GM19395 (cell line): ENCODE results near the gene BBS7.

Experiments
- ATAC-seq: cut with Tn5 transposase; IDR thresholded peaks from one replicate; pipeline ENCODE4 v1.9.1; 2021; ENCODE audit warnings: mild to moderate bottlenecking, moderate library complexity; ENCODE audit not compliant: unreplicated experiment

Gene BBS7

GRCh38 chr4:121827853-121828252 is 42.4 kb downstream of the BBS7 start:
- ATAC-seq, result no peak

DNA sequence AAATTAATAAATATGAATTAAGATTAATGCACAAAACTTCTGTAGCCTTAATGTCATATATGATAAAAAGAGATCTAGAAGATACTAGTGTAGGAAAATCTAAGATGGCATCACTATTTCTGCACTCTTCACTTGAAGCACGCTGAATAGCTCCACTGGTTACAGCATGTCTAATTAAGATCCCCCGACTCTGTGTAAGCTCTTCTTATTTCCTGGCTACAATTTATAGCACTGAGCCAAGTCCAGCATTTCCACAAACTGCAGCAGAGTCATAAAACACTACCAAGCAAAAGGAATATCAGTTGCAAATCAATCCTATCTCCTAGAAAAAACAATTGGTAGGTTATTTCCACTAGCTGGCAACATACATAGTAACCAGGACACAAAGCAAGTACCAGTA is 45.3 kb downstream of the BBS7 start:
- ATAC-seq, result no peak

DNA sequence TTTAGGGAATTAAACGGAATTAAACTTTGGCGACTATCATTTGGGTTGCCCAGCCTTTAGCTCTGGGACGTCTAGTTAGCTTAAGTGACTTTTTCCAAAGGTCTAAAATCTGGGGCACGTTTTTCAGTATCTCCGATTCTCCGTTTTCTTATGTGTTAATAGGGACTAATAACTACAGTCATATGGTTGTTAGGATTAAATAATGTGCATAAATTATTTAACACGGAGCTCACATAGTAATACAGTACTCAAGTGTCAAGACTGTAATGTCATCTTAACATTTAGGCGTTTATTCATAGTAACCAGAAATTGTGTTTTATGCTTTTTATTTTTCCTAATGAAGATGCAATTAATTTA is 46.1 kb downstream of the BBS7 start:
- ATAC-seq, result peak; percentile 9

DNA sequence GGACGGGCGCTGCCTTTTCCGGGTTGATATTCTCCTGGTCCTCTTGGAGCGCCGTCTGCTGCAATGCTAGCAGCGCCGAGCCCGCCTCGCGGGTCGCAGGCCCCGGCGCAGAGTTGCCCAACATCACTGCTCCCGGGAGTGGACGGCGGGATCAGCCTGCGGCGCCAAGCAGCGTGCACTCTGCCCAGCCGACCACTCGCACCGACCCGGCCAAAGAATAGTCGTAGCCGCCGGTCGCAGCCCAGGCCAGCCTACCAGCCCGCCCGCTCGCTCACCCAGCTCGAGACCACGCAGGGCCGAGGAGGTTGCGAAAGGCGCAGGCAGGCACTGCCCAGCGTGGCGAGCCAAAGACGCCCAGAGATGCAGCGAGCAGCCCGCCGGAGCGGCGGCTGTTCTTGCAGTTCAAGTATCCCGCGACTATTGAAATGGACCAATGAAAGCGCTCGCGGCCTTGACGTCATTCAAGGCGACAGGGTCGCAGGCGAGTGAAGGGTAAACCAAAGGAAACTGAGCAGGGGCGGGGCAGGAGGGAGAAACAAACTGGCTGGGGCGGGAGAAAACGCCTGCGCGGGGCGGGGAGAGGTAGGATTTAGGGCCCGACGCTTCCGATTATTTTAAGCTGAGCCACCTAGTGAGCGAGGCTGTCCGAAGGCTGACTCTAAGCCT is 46.6 kb downstream of the BBS7 start, which contains the start of gene CCNA2:
CCNA2 (minus strand) TSS at position 379 of the 666 bp plus-strand sequence; CDS start at position 124, 255 bp downstream.
- peak; percentile 94 for ATAC-seq

GRCh38 chr4:121822796-121823504 is 47.3 kb downstream of the BBS7 start:
- peak; percentile 52 for ATAC-seq

- no peak for ATAC-seq
Observed at GRCh38 chr4:121822047-121822446, 48.2 kb downstream of the BBS7 start.

DNA sequence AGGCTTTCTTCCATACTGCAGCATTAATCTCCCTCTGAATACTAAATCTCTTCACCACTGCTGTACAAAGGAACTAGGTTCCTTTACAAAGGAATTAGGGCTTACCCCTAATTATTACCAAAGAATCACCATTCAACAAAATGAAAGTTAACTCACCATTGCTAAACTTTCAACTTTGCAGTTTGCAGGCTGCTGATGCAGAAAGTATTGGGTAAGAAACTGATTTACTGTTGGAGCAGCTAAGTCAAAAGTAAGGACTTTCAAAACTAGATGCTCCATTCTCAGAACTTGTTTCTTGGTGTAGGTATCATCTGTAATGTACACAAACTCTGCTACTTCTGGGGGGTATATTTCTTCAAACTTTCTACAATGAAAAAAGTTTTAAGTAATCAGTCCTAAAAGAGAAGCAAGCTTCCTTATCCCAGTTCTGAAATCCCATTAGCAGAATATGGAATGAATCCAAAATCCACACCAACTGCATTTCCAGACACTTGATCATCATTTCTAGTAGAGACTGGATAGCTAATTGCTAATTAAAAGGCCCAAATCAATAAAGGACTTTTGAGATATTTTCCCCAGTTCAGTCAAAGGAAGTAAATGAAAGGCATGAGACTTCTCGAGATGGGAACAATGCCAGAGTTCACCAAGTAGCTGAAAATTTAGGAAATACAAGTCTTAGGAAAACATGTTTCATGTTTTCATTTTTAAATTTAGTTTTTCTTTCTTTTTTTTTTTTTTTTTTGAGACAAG is 50.9 kb downstream of the BBS7 start:
- no peak for ATAC-seq

DNA sequence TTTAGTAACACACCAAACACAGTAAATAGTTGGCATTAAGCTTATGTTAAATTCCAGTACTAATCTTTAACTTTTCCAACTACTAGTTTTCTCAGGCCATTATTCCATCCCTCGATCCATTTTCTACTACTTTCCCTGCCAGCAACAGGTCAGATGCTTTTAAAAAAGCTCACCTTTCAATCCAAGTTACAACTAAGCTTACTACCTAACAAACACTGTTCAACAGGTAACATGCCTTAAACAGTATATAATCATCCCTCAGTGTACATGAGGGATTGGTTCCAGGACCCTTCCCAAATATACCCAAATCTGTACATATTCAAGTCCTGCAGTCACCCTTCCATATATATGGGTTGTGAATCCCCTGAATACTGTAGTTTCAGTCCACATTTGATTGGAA is 52.1 kb downstream of the BBS7 start:
- ATAC-seq, result no peak

- ATAC-seq, result no peak
Observed at GRCh38 chr4:121817701-121818100, 52.6 kb downstream of the BBS7 start.

DNA sequence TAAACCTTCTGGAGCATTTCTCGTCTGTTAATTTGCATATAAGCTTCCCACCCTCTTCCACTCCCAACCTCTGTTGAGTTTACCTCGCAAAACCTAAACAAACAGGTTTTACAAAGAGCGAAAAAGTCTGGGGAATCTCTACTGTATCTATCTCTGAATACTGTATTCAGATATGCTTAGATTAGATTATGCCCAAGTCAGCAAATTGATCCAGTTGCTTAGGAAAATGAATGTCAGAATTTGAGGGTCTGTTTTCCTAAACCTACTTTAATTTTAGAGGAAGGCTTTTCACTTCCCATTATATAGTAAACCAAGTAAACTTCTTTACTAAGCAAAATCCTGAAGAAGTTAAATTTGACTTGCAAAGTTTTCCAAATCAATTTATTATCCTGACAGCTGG is 53.3 kb downstream of the BBS7 start:
- ATAC-seq, result no peak

- no peak for ATAC-seq
Observed at GRCh38 chr4:121814756-121815155, 55.5 kb downstream of the BBS7 start.

DNA sequence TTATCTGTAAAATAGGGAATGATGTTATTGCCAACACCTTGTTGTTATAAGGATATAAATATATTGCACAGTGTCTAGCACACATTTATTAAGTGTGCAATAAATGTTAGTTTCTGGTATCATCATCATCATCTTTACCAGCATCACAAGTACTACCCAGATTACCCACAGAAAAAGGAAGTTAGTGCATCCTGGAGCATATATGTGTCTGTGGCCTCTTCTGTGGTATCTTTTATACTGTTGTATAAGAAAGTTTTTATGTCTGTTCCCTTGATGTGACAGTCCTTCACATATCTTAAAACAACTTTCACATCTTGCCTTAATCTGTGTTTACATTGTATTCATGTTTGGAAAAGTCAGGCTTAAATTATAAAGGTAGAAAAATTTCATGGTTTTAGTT is 59.2 kb downstream of the BBS7 start:
- no peak for ATAC-seq

GRCh38 chr4:121806411-121806810 is 63.9 kb downstream of the BBS7 start:
- ATAC-seq, result no peak

- no peak for ATAC-seq
Observed at GRCh38 chr4:121801715-121802075, 68.6 kb downstream of the BBS7 start.

DNA sequence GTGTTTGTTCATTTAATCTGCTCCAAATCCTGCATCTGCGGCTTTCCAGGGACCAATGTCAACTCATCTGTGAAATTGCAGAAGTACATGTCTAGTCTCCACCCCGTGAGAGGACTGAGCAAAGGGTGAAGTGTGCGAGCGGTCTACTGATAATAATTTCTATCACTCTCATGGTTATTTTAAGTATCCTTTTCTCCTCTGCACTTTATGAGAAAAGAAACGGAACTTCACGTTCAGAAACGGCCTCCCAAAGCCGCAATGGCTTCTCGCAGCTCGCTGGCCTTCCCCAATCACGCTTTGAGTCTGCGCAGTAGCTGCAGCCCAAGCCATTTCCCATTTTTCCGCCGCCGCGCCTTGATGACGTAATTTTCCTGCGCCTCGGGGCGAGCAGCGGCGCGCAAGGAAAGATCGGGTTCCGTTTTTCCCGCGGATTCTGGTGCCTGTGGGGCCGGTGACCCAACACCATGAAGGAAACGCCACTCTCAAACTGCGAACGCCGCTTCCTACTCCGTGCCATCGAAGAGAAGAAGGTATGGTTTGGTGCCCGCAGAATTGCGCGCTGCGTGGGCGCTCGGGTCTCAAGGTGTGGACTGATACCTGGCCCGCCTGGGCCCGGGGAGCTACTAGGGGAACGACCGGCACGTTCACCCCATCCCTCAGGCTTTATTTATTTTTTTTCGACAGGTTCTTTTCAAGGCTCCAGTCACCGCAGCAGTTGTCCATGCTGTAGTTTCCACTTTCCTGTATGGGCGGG is 69.1 kb downstream of the BBS7 start, which contains the start of gene EXOSC9:
EXOSC9 (plus strand) TSS at position 363 of the 754 bp plus-strand sequence; CDS start at position 465, 102 bp downstream.
- ATAC-seq, result peak; percentile 89

DNA sequence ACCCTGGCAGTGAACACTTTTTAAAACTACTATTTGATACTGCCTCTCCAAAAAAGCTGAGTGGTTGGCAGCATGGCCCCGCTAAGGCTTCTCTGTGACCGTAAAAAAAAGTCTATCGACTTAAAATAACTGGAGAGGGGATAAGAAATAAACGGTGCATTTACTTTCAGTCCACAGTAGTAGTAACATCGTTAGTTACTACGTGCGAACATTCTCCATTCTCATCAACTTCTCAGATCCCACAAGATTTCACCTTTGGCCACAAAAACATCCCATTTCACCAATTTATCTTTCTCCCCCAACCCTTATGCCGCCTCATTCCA is 69.7 kb downstream of the BBS7 start:
- peak; percentile 42 for ATAC-seq

GRCh38 chr4:121799867-121800501 is 70.3 kb downstream of the BBS7 start:
- ATAC-seq, result no peak

- ATAC-seq, result no peak
Observed at GRCh38 chr4:121799208-121799823, 71.0 kb downstream of the BBS7 start.

- no peak for ATAC-seq
Observed at GRCh38 chr4:121796283-121796682, 74.0 kb downstream of the BBS7 start.

GRCh38 chr4:121794505-121795188 is 75.6 kb downstream of the BBS7 start:
- no peak for ATAC-seq
